ENCODE results near the gene MTERF4.

- TF ChIP-seq CTCF (IDR thresholded peaks at IDR 0.05) (no peak), POLR2A (IDR thresholded peaks at IDR 0.05) (no peak)
Observed at GRCh38 chr2:241072553-241073165, 29.4 kb downstream of the MTERF4 start.
